M059J (cell line): ENCODE data around the gene SNRPD2. TPM values are rescaled to one million over a fixed set of nuclear protein-coding genes. Genes with fewer than 3 reads are reported as not detected.
"Not testable (repeated sequence)": the region's sequence is repeated elsewhere in the genome, so short reads cannot be mapped to it uniquely, and the experiment has no call there.

Source experiments
- DNase-seq: peaks from one replicate; pipeline ENCODE4 v3.0.0-alpha.2; 2012; ENCODE audit warnings: low read depth
- total RNA-seq: library from RNA; depleted of rRNA; stranded (reverse); fragments of >200 nt; shearing (Covaris generic); gene quantifications from 2 replicates; pipeline ENCODE4 v1.2.3, GENCODE V29; 2014

SNRPD2 gene
- total RNA-seq, 1 experiment from 2014 or later: 342 TPM

GRCh38 chr19:45705115-45705514, 13.4 kb upstream of the SNRPD2 start:
- DNase-seq: no peak

GRCh38 chr19:45701676-45702075, 9.9 kb upstream of the SNRPD2 start:
- DNase-seq: no peak

GRCh38 chr19:45693106-45693788, 1.5 kb upstream of the SNRPD2 start:
- DNase-seq: peak; percentile 71

- peak; percentile 100 for DNase-seq
Observed at GRCh38 chr19:45692187-45693105, 693 bp upstream of the SNRPD2 start, which contains the start of gene QPCTL. Gene QPCTL, plus strand, starts transcription at chr19:45692666. Its CDS starts 38 bp downstream, at chr19:45692704.

- no peak for DNase-seq
Observed at GRCh38 chr19:45687599-45687998, 4.2 kb downstream of the SNRPD2 start.

GRCh38 chr19:45685045-45685444, 6.7 kb downstream of the SNRPD2 start:
- DNase-seq: not testable (repeated sequence)

GRCh38 chr19:45682908-45683307, 8.8 kb downstream of the SNRPD2 start:
- DNase-seq: no peak

- no peak for DNase-seq
Observed at GRCh38 chr19:45682117-45682516, 9.6 kb downstream of the SNRPD2 start.

GRCh38 chr19:45681391-45682015, 10.2 kb downstream of the SNRPD2 start:
- peak; percentile 86 for DNase-seq

- DNase-seq: peak; percentile 80
Observed at GRCh38 chr19:45677351-45678230, 14.2 kb downstream of the SNRPD2 start.

GRCh38 chr19:45676851-45677263, 14.9 kb downstream of the SNRPD2 start:
- DNase-seq: no peak

- DNase-seq: no peak
Observed at GRCh38 chr19:45674946-45675345, 16.8 kb downstream of the SNRPD2 start.

GRCh38 chr19:45670670-45671453, 20.9 kb downstream of the SNRPD2 start:
- DNase-seq: peak; percentile 30

- no peak for DNase-seq
Observed at GRCh38 chr19:45668342-45668871, 23.3 kb downstream of the SNRPD2 start.

- peak; percentile 75 for DNase-seq
Observed at GRCh38 chr19:45667620-45668341, 24.0 kb downstream of the SNRPD2 start, which contains the start of gene GIPR. Gene GIPR, plus strand, starts transcription at chr19:45668221. Its CDS starts 1,300 bp downstream, at chr19:45669521.

GRCh38 chr19:45664575-45664974, 27.2 kb downstream of the SNRPD2 start:
- no peak for DNase-seq

- DNase-seq: no peak
Observed at GRCh38 chr19:45663800-45664199, 28.0 kb downstream of the SNRPD2 start.

- DNase-seq: no peak
Observed at GRCh38 chr19:45660636-45661035, 31.1 kb downstream of the SNRPD2 start.

- DNase-seq: no peak
Observed at GRCh38 chr19:45659096-45659729, 32.5 kb downstream of the SNRPD2 start.
